ENCODE data around the gene ANP32E.
"Not testable (repeated sequence)": the region's sequence is repeated elsewhere in the genome, so short reads cannot be mapped to it uniquely, and the experiment has no call there.

Gene ANP32E

DNA sequence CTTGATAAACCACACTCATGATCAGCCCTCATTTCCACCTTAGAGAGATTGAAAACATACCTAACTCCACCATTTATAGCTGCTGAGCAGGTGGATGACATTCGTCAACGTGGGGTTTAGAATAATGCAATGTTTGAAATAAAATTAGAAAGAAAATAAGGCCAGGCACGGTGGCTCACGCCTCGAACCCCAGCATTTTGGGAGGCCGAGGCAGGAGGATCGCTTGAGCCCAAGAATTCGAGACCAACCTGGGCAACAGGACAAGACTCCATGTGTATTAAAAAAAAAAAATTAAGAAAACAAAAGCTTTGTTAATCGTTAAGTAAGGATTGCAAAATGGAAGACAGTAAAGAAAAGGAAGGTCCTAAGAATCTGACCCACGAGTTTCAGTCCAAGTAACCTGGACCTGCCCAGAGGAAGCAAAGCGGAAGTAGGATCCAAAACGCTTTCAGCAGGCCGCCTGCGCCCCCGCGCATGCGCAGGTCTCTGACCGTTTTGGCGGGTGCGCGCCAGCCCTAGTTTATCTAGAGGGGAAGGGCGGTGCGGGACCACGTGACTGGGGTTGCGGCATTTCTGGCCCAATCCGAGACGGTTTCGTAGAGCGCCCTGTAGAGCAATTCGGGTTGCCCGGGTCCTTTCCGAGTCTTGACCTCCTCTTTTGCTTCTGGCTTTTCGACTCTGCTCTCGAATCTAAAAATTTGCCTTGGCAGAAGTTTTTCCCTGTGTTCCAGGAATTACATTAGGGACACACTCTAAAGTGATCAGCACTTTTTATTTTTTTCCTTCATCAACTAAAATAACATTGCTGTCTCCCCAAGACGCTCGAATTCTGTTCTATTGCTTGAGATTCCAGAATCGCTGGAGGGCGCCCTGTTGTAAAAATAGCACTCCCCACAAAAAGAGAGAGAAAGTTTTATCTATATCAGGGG lies 22.5 kb downstream of the ANP32E start:
- H3K27ac ChIP-seq = no peak overlapping the region
- TF ChIP-seq ZFX (IDR thresholded peaks at IDR 0.05) = no peak

DNA sequence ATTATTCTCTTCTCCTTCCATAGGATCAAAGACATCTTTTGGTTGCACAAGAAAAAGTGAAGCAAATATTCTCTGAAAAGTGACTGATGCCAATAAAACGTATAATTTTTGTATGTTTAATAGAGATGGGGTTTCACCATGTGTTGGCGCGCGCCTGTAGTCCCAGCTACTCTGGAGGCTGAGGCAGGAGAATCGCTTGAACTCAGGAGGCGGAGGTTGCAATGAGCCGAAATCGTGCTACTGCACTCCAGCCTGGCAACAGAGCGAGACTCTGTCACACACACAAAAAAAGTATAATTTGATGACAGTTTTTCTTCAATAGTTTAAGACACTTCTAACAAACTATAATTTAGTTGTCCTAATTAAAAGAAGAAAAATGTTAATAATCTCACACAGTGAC lies 23.8 kb downstream of the ANP32E start:
- TF ChIP-seq, protein P1, sequence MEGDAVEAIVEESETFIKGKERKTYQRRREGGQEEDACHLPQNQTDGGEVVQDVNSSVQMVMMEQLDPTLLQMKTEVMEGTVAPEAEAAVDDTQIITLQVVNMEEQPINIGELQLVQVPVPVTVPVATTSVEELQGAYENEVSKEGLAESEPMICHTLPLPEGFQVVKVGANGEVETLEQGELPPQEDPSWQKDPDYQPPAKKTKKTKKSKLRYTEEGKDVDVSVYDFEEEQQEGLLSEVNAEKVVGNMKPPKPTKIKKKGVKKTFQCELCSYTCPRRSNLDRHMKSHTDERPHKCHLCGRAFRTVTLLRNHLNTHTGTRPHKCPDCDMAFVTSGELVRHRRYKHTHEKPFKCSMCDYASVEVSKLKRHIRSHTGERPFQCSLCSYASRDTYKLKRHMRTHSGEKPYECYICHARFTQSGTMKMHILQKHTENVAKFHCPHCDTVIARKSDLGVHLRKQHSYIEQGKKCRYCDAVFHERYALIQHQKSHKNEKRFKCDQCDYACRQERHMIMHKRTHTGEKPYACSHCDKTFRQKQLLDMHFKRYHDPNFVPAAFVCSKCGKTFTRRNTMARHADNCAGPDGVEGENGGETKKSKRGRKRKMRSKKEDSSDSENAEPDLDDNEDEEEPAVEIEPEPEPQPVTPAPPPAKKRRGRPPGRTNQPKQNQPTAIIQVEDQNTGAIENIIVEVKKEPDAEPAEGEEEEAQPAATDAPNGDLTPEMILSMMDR (conservative IDR thresholded peaks at IDR 0.05) = no peak
- no peak for TF ChIP-seq ZFX (IDR thresholded peaks at IDR 0.05)

DNA sequence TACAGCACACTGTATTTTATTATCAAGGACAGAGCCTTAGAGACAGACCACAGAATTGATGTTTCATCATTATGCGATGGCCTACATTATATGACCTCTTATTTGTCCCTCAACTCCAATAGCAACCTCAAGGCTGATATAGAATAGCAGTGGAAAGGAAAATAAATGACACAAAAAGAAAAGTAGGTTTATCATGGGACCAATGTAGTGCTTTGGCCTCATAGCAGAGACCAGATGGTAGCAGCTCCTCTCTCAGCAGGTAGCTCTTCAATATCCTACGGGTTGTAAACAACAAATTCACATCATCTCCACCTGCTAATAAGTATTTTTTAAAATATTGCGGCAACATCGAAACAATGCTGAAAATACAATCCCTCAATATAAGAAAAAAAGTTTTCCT lies 25.2 kb downstream of the ANP32E start:
- no peak overlapping the region for H3K27ac ChIP-seq
- no peak for TF ChIP-seq ZFX (IDR thresholded peaks at IDR 0.05)
- TF ChIP-seq, protein P1 (conservative IDR thresholded peaks at IDR 0.05) = no peak

More for the DNA sequence above, 23.8 kb downstream of the ANP32E start:
- H3K27ac ChIP-seq = no peak overlapping the region

DNA sequence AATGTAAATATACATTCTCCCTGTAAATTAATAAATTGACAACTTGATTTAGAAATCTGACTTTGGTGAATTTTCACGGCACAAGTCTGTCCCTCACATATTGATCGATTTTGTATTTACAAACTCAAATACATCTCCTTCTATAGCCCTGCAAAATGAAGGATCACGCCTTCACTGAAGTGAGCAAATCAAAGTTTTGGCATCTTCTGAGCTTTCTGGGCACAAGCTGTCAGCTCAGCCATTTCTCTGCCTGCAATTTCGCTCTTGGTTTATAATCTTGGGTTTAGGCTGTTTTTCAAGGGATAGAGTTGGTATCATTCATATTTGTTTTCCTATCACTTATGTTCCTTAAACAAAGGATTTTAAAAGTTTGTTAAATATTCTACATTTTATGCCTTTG lies 25.8 kb downstream of the ANP32E start:
- TF ChIP-seq, protein P1 (conservative IDR thresholded peaks at IDR 0.05) = no peak
- no peak overlapping the region for H3K27ac ChIP-seq

DNA sequence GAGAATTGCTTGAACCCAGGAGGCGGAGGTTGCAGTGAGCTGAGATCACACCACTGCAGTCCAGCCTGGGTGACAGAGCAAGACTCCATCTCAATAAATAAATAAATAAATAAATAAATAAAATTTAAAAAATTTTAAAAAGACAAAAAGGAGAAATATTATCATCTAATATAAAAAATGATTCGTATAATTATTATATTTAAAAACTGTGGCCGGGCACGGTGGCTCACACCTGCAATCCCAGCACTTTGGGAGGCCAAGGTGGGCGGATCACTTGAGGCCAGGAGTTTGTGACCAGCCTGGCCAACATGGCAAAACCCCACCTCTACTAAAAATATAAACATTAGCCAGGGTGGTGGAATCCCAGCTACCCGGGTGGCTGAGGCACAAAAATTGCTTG lies 27.5 kb downstream of the ANP32E start:
- H3K27ac ChIP-seq = not testable (repeated sequence)

DNA sequence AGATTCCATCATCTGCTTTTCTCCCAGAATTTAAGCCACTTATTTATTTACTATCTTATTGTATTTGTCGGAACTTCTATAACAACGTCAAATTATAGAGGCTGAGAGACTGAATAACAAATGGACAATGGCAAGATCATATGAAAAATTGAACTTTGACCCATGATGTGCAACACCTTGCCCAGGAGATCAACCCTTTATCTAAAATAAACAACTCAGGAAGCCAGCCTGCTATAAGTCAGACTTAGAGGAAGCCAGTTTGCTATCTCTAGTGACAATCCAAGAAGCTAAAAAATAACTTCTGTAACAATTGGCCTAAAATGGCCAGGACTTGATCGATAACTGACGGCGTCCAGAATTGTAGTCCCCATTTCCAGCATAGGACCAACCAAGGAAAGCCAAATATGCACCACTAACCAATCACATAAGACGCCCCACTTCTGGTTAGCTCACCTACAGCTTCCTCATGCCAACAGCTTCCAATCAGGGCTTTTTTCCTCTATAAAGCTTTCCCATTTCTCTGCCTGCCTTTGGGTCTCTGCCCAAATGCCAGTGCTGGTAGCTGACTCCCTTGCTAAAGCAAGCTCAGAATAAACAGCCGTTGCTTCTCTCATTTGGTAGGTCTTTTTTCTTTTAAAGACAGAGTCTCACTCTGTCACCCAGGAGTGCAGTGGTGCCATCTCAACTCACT lies 28.5 kb downstream of the ANP32E start:
- peak overlapping the region; percentile 38 for H3K27ac ChIP-seq
- no peak for TF ChIP-seq ZFX (IDR thresholded peaks at IDR 0.05)
- TF ChIP-seq, protein P1 (conservative IDR thresholded peaks at IDR 0.05) = no peak

DNA sequence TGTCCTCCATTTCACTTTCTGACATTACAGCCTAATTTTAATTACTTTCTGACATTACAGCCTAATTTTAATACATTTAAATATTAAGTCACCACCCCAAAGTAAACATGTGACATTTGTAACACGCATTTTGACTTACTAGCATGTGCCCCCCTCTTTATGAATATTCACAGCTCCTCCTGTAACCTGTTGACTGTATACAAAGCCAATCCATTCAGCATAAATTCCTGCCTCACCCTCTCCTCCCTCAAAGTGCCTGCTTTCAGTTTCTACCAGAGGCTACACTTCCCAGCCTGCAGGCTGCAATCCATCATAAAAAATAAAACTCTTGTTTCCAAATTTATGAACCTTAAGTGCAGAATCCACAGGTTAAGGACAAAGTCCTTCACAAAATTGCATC lies 39.5 kb downstream of the ANP32E start:
- TF ChIP-seq, protein P1 (conservative IDR thresholded peaks at IDR 0.05) = no peak
- TF ChIP-seq ZFX (IDR thresholded peaks at IDR 0.05) = no peak
- H3K27ac ChIP-seq = no peak overlapping the region

DNA sequence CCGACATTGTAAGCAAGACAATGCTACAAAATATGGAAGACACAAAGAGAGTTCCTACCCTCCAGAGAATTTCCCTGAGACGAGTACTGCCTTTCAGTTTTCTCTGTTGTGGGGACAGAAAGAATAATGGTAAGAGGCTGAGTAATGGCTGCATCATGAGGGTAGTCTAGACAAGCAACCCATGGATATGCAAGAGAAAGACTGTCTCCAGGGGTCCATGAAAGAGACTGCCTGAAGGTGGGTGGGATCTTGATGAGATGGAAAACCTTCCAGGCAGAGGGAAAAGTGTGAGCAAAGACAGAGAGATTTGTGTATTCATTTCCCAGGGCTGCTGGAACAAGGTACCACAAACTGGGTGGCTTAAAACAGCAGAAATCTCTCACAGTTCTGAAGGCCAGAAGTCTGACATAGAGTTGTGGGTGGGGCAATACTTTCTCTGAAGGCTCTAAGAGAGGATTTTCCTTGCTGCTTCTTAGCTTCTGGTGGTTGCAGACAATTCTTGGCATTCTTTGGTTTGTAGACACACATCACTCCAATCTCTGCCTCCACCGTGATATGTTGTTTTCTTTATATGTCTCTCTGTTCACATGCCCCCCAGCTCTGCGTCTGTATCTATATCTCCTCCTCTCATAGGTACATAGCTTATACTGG lies 41.4 kb downstream of the ANP32E start:
- no peak overlapping the region for H3K27ac ChIP-seq
- TF ChIP-seq, protein P1 (conservative IDR thresholded peaks at IDR 0.05) = no peak
- no peak for TF ChIP-seq ZFX (IDR thresholded peaks at IDR 0.05)

Data from C4-2B (cell line).